ENCODE data around the gene SPAG9. TPM values are rescaled to one million over a fixed set of nuclear protein-coding genes. Genes with fewer than 3 reads are reported as not detected.

SPAG9 gene
- total RNA-seq, 1 donor from 2014 or later = 307 TPM

DNA sequence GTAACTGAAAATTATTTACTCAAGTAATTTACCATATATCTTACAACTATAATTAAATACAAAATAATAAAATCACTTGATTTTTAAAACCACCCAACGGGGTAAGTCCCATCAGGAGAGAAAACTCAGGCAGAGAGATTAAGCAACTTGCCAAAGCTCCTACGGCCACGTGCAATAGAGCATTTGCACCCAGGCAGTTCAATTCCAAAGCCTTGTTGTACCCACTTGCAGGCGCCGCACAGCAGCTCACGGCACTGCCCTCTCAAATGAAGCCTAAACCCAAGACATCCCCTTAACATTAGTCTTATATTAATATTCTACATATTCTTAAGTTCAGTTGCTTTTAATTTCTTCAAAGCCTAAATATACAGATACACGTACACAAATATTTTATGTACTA lies 75.7 kb downstream of the SPAG9 start:
- DNase-seq = no peak

DNA sequence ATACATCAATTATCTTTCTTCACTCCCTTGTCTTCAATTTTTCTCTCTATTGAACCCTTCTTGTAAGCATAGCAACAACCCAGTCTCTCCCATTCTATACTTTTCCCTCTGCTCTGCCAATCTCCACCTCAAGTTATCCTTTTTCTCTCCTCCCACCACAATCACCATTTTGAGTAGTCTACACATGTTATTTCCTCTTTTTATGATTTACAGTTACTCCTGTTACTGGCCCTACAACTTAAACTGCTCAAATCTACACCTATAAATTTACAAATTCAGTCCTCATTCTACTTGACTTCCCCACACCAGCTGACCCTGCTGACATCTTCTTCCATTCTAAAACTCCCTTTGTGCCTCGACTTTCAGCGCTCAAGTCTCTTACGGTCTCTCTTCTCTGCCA lies 84.6 kb downstream of the SPAG9 start:
- DNase-seq = no peak

DNA sequence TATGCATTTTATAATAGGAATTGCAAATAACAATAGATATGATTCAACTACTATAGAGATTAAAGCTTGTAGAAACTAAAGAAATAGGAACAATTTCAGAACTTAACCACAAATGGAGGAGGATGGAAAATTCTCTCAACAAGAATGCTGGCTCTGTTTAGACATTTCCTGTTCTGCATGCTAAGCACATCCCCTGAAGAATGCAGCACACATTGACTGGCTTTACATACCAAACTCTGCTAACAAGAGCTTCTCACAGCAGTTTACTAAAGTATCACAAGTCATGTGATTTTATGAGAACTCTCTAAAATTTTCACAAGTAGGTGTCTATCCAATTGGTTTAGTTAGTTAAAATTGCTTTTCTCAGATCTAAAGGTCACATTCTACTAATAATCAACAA lies 85.2 kb downstream of the SPAG9 start:
- DNase-seq = no peak

DNA sequence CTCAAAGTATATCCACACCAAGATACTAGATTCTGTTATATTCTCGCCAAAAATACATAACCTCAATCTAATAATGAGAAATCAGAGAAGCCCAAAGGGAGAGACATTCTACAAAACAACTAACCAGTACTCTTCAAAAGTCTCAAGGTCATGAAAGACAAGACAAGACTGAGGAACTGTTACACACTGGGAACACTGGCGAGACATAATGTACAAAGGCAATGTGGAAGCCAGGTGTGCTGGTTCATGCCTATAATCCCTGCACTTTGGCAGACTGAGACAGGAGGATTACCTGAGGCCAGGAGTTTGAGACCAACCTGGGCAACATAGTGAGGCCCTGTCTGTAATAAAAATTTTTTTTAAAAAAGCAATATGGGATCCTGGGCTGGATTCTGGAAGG lies 85.9 kb downstream of the SPAG9 start:
- DNase-seq = no peak

DNA sequence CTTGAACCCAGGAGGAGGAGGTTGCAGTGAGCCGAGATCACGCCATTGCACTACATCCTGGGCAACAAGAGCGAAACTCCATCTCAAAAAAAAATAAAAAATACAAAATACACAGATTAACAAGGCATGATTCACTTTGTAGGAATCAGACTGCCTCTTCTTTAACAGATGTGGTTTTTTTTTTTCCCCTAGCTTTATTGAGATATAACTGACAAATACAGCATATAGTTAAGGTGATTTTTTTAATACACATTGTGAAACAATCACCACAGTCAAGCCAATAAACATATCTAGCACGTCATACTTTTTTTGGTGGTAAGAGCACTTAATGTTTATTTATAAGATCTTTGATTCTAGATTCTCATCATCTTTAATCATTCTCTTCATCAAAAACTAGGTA lies 87.8 kb downstream of the SPAG9 start:
- DNase-seq = no peak

DNA sequence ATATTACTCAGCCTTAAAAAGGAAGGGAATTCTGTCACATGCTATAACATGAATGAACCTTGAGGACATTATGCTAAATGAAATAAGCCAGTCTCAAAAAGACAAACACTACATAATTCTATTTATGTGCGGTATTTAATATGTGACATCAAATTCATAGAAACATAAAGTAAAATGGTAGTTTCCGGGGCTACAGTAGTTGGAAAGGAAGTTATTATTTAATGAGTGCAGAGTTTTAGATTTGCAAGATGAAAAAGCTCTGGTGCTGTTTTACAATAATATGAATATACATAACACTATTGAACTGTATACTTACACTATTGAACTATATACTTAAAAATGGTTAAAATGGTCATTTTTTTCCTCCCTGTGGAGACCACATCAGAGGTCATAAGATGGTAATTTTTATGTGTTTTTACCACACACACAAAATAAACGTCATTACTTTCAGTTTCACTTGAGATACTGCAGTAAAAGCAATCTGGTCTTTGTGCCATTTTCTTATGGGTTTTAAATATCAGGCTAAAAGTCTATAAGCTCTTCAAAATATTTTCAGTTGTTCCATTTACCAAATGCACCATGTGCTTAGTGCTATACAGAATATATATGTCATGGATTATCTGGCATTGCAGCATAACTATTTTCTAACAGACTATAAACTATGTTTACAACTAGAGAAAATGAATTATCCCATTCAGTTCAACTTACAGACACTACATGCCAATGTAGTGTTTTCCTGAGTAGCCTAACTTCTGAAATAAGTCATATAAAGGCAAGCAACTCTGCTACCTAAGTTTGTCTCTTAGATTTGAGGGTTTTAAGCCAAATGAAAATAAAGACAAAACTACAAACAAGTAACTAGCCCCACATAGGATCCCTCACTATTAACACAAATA lies 90.9 kb downstream of the SPAG9 start:
- DNase-seq = no peak

DNA sequence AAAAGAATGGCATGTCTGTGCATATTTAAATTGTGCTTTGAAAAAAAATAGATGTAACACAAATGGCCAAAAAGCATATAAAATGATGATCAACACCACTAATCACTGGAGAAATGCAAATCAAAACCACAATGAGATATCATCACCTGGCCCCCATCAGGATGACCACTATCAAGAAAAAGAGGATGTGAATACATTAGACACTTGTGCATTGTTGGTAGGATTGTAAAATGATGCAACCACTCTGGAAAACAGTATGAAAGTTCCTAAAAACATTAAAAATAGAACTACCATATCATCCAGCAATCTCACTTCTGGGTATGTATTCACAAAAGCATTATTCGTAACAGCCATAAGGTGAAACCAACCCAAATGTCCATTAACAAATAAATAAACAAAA lies 91.5 kb downstream of the SPAG9 start:
- DNase-seq = no peak

DNA sequence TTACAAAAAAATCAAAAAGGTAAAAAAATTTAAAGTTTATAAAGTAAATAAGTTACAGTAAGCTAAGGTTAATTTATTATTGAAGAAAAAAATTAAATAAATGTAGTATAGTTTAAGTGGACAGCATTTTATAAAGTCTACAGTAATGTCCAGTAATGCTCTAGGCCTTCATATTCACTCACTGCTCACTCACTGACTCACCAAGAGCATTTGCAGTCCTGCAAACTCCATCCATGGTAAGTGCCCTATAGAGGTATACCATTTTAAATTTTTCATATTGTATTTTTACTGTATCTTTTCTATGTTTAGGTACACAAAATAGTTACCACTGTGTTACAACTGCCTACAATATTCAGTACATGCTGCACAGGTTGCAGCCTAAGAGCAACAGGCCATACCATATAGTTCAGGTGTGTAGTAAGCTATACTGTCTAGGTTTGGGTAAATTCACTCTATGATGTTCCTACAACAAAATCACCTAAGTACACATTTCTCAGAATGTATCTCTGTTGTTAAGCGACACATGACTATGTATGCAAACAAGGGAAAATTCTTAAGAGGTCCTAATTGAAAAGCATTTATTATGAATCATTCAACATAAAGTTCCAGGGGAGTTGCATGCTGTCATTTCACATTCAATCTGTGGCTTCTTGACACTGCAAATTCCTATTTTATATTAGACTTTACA lies 92.3 kb downstream of the SPAG9 start:
- no peak for DNase-seq

DNA sequence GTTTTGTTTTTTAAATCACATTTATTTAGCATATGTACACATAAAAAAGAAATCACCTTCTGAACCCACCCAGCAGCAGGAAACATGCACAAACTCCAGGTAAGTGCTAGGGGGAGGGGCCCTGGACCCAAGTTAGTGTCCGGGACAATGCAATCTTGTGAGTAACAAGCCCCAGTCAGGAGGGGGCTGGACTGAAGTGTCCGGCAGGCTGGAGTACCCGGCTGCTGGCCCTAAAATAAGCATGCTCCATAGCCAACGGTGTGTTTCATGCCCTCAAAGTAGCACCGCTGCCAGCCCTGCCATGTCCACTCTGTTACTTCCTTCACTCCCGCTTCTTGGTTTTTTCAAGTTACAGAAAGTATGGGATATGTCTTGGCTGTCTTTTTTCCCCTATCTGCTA lies 102.1 kb downstream of the SPAG9 start:
- DNase-seq = no peak

DNA sequence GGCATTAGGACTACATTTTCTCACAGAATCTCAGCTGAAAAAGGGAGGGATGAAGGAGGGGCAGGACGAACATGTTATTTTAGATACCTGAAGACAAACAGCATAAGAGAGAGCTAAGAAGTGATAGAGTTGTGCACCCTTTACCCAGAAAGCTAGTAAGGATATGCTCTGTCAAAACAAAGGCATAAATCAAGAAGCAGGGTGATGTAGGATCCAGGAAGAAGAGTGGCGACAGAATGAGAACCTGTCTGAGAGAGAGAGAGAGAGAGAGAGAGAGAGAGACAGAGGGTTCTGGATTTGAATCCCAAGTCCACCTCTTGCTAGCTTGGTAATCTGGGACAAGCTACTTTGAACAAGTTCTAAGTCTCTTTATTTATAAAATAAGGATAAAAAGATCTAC lies 103.4 kb downstream of the SPAG9 start:
- DNase-seq = no peak

DNA sequence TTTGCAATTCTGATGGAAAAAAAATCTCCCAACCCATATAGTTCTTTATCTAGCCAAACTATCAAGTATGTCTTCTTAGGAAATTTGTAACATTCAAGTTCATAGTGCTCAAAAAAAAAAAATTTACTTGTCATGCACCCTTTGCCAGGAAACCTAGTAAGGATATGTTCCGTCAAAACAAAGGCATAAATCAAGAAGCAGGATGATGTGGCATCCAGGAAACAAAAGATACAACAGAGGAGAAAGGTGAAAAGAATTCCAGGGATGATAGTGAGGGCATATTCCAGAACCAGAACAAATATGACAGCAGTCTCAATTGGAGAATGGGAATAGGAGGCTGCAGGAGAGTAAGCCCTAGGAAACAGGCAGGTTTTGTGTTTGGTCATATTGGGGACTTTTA lies 104.6 kb downstream of the SPAG9 start:
- DNase-seq = no peak

DNA sequence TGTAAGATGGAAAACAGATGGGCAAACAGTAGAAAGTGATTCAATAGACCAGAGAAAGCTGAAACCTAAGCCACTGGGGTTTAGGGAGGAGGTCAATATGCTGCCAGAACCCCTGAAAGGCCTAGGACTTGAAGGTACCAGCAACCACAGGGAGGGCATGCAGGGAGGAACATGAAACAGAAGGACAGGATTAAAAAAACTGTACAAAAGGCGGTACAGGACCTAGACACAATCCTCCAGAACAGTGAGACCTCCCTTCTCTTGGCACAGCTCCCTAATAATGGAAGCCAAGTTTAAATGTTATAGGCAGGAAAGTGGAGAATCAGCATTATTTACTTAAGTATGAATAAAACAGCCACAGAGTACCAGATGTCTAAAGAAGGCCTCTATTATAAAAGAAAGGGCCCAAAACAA lies 105.5 kb downstream of the SPAG9 start:
- no peak for DNase-seq

DNA sequence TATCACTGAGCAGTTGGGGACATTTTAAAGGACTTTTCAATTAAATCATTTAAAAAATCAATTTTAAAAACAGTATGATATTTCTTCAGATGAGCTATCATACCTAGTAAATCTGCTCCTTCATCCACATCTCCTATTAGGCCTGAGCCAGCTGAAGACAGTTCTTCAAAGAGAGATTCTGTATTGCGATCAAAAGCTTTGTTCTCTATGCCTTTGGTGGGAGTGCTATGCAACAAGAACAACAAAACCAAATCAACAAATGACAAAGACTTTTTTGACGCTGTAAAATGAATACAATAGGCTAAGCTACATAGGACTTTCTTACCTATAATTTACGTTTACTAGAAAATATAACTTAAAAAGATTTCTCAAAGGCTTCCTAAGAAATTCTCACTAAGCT lies 106.5 kb downstream of the SPAG9 start:
- DNase-seq = no peak

DNA sequence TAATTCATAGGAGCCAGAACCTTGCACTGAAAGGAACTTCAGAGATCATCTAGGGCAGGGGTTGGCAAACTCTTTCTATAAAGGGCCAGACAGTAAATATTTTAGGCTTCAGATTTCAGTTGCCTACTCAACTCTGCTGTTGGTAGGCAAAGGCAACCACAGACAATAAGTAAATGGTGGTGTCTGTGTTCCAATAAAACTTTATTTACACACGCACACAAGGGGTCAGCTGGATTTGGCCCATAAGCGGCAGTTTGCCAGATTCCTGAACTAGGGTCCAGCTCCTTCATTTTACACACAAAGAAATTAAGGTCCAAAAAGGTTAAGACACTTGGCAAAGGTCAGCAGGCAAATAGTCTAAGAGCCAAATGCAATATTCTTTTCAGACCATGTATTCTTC lies 107.3 kb downstream of the SPAG9 start:
- no peak for DNase-seq

DNA sequence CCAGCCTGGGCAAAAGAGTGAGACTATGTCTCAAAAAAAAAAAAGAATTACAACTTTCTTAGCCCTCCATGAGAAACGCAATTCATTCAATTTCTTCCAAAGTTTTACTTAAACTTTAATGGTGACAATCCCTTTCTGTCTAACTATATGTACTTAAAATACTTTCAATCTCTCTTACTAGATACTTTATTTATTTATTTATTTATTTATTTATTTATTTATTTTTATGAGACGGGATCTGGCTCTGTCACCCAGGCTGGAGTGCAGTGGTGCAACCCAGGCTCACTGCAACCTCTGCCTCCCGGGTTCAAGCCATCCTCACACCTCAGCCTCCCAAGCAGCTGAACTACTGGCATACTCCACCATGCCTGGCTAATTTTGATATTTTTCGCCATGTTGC lies 108.1 kb downstream of the SPAG9 start:
- no peak for DNase-seq

DNA sequence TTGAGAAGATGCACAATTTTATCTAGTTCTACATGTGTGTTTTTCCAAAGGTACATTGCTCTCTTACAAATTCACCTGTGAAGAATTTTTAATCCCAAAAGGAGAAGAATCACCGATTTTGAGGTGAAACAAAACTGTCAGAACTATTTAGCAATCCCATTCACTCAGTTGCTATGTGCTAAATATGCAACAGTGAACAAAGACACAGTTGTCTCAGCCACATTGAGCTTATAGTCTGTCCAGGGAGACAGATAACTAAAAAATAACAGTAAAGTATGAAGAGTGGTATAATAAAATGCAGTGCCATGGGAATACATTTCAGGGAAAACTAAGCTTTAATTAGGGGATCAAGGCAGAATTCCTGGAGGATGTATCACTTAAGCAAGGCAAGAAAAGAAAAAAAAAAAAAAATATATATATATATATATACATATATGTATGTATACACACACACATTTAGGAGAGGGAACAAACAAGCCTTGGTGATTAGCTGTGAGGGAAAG lies 110.4 kb downstream of the SPAG9 start:
- no peak for DNase-seq

DNA sequence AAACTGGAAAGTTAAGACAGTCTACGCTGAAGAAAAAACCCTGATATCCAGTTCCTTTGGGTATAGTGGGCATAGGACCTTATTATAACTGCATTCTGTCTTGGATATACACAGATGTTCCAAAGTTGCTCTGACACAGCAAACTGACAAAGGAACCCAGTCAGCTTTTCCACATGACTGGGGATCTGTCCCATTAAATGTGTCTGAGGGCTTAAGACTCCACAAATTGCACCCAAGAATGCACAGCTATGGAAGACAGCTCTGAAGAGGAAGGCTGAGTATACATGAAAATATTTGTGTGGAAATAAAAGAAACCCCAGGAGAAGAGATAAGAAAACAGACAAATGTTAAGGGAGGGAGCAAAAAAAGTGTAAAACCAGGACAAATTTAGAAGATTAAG lies 114.1 kb downstream of the SPAG9 start:
- no peak for DNase-seq

DNA sequence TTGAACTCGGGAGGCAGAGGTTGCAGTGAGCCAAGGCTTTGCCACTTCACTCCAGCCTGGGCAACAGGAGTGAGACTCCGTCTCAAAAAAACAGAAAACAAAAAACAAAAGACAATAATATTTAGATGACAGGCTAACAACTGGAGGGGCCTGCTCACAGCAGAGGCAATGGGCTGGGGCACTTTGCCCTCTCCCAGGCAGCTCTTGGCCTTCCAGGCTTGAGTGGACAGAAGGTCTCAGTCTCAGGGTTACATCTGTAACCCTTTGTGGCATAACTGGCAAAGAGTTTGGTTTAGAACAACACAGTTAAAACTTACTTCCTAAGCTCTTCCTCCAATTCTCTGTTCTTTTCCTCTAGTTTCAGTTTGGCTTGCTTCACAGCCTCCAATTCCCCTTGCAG lies 114.9 kb downstream of the SPAG9 start:
- DNase-seq = no peak

DNA sequence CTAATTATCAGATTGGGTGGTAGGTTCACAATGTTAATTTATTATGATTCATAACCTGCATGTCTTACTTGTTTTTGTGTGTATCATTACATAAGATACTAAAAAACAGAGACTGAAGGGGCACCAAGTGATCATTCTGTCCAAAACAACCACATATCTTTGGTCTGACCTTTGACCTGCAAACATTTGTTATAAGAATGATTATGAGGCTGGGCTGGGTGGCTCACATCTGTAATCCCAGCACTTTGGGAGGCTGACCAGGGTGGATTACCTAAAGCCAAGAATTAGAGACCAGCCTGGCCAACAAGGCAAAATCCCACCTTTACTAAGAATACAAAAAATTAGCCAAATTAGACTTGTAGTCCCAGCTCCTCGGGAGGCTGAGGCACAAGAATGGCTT lies 116.4 kb downstream of the SPAG9 start:
- no peak for DNase-seq

DNA sequence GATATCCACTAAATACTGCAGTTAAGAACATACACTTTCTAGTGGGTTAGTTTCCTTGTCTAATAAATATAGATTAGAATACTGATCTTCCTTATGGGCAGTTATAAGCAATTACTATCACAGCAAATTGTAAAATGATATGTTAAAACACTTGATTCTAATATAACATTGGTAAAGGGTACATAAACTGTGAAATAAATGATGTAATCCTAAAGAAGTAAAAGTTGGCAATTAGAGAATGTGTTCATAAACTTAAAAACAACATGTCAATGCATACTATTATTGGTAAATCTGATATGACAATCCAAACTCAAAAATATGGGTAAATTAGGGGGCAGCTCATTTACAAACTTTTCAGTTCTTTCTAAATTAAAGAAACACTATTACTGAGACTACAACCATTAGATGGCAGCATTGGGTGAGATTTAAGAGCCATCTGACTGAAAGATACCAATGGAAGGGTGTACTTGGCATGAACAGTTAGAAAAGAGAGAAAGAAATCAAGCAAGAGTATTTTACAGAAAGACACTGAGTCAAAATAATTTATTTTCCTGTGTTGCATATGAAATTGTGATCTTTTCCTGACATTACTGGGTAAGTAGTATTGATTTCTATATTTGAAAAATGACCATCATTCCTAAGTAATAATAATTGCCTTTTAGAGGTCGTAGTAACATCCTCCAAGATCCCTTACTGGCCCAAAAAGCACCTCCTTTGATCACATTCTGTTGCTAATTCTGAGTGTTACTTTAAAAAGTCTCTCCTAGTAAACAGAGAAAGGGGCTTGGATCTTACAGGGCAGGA lies 119.6 kb downstream of the SPAG9 start:
- no peak for DNase-seq

DNA sequence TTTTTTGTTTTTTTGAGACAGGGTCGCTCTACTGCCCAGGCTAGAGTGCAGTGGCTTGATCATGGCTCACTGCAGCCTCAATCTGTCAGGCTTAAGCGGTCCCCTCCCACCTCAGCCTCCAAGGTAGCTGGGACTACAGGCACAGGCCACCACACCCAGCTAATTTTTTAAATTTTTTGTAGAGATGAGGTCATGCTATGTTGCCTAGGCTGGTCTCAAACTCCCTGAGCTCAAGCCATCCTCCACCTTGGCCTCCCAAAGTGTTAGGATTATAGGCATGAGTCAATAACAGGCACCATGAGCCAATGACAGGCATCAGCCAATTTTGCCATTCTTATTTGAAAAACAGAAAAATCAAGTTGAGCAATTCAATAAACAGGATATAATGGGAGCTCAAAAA lies 125.0 kb downstream of the SPAG9 start:
- no peak for DNase-seq

DNA sequence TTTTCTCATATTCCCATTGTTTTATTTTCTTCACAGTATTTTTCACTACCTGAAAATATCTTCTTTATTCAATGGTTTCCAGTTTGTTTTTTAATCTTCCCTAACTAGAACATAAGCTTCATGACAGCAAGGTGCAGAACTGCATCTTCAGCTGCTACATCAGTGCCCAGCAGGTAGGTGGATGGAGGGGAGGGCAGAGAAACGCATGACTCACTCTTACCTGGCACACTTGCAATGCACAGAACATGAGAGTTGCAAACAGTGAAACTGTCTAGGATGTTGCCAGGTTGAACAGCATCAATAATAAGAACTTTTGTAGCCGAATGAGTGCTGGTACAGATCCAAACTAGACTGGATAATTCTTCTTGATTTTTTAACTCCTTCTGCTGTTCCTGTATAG lies 127.1 kb downstream of the SPAG9 start:
- DNase-seq = peak; percentile 11

DNA sequence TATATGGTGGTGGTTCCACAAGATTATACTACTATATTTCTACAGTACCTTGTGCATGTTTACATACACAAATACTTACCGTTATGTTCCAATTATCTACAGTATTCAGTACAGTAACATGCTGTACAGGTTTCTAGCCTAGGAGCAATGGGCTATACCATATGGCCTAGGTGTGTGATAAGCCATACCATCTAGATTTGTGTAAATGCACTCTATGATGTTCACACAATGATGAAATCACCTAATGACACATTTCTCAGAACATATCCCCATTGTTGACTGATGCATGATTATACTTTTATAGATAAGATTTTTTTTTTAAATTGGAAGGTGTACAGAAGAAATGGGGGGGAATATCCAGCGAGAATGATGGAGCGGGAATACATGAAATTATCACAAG lies 131.5 kb downstream of the SPAG9 start:
- no peak for DNase-seq

Data from occipital lobe (tissue), 2 donors.